K562 (cell line): ENCODE results near the gene TOMM6. TPM values are rescaled to one million over a fixed set of nuclear protein-coding genes. Genes with fewer than 3 reads are reported as not detected.

Experiments used
- BDP1 ChIP-seq: IDR thresholded peaks from 3 replicates; pipeline ENCODE4 v1.6.1; 2011; ENCODE audit not compliant: insufficient read length, insufficient read depth
- CHD2 ChIP-seq: IDR thresholded peaks from 2 replicates; pipeline ENCODE4 v1.6.1; 2011; ENCODE audit warnings: low read depth, low read length
- GATAD2A ChIP-seq: fragments of 450-650 bp; IDR thresholded peaks from 2 replicates; pipeline ENCODE4 v1.6.1; 2017
- HDAC3 ChIP-seq: fragments of 450-650 bp; IDR thresholded peaks from 2 replicates; pipeline ENCODE4 v1.6.1; 2018; ENCODE audit warnings: borderline replicate concordance, mild to moderate bottlenecking, moderate library complexity; ENCODE audit not compliant: partially characterized antibody
- JUN ChIP-seq, 2 experiments: sonication (generic) in 1 of 2; formaldehyde crosslinking in 1 of 2; IDR thresholded peaks; 2 replicates each; pipeline versions ENCODE4 v1.6.1 to v1.8.0; 2012 to 2022; ENCODE audit warnings: borderline replicate concordance in 2 of 2, mild to moderate bottlenecking in 2 of 2, improper control_type of control experiment in 1 of 2, low read depth in 1 of 2, low read length in 1 of 2, missing genetic modification reagents in 1 of 2
- MTA2 ChIP-seq: fragments of 450-650 bp; IDR thresholded peaks from 2 replicates; pipeline ENCODE4 v1.6.1; 2016; ENCODE audit warnings: low read depth
- NFATC3 ChIP-seq: fragments of 450-650 bp; IDR thresholded peaks from 2 replicates; pipeline ENCODE4 v1.6.1; 2017; ENCODE audit warnings: mild to moderate bottlenecking
- PHF21A ChIP-seq: fragments of 450-650 bp; IDR thresholded peaks from 2 replicates; pipeline ENCODE4 v1.6.1; 2017; ENCODE audit warnings: low read depth, borderline replicate concordance
- RUNX1 ChIP-seq: sonication (generic); IDR thresholded peaks from 2 replicates; pipeline ENCODE4 v1.6.1; 2016; ENCODE audit warnings: antibody characterized with exemption, low read depth
- STAG1 ChIP-seq: sonication (generic); formaldehyde crosslinking; IDR thresholded peaks from 2 replicates; pipeline ENCODE4 v1.5.0; 2020; ENCODE audit warnings: missing genetic modification reagents, borderline replicate concordance
- TAF1 ChIP-seq: IDR thresholded peaks from 2 replicates; pipeline ENCODE4 v1.6.1; 2011; ENCODE audit warnings: mild to moderate bottlenecking, low read length, moderate library complexity; ENCODE audit not compliant: insufficient read depth, control insufficient read depth, severe bottlenecking; ENCODE audit errors: extremely low read depth
- TAF15 ChIP-seq: fragments of 200-400 bp; formaldehyde crosslinking; IDR thresholded peaks from 2 replicates; pipeline ENCODE4 v1.6.1; 2017; ENCODE audit warnings: mild to moderate bottlenecking, low read depth, low read length, moderate library complexity
- TAF7 ChIP-seq: fragments of 450-650 bp; IDR thresholded peaks from 2 replicates; pipeline ENCODE4 v1.6.1; 2016; ENCODE audit warnings: missing genetic modification characterization, missing compliant biosample characterization
- U2AF1 ChIP-seq: fragments of 200-400 bp; formaldehyde crosslinking; optimal IDR thresholded peaks from 2 replicates; pipeline ENCODE3; 2017; ENCODE audit warnings: mild to moderate bottlenecking, low read depth, low read length, moderate library complexity
- ZFP1 ChIP-seq: fragments of 450-650 bp; formaldehyde crosslinking; IDR thresholded peaks from 2 replicates; pipeline ENCODE4 v1.4.0; 2020; ENCODE audit warnings: mild to moderate bottlenecking, mixed read lengths
- ZNF644 ChIP-seq: fragments of 200-800 bp; sonication (Bioruptor generic); IDR thresholded peaks from 2 replicates; pipeline ENCODE4 v1.6.1; 2016; ENCODE audit warnings: low read depth, missing genetic modification characterization, missing compliant biosample characterization
- ZNF696 ChIP-seq: fragments of 250-450 bp; sonication (Bioruptor Pico); conservative IDR thresholded peaks from 2 replicates; pipeline ENCODE4 v1.4.0; 2020; ENCODE audit warnings: mild to moderate bottlenecking, moderate library complexity
- polyA plus RNA-seq, 8 experiments: library from polyadenylated mRNA; depleted of rRNA in 4 of 8; stranded (reverse) in 5 of 8; unstranded in 3 of 8; fragments of >200 nt; fragmentation: Nextera tagmentation in 2 of 8; fragmentation: Illumina TruSeq in 1 of 8; extraction: Ambion mirVana in 2 of 8; extraction: Trizol in 1 of 8; gene quantifications; 2 replicates each; pipeline versions ENCODE4 v1.2.1 to v1.2.3, GENCODE V29; 2011 to 2014; ENCODE audit warnings: inconsistent platforms in 1 of 8, missing spikeins in 1 of 8
- total RNA-seq, 7 experiments: library from RNA; depleted of rRNA in 6 of 7; stranded (reverse); fragments of >200 nt in 6 of 7; fragmentation: Illumina TruSeq in 2 of 7; extraction: Trizol in 2 of 7; gene quantifications; 2 replicates each; pipeline versions ENCODE4 v1.2.1 to v1.2.3, GENCODE V29; 2011 to 2021; ENCODE audit warnings: low replicate concordance in 1 of 7
- TF ChIP-seq, protein P1 (sequence below): sonication (generic); formaldehyde crosslinking; IDR thresholded peaks from 2 replicates; pipeline ENCODE4 v1.8.0; 2022; ENCODE audit warnings: missing genetic modification reagents, mild to moderate bottlenecking, borderline replicate concordance
- TF ChIP-seq, protein P2 (sequence below): fragments of 250-450 bp; sonication (Bioruptor Pico); IDR thresholded peaks from 2 replicates; pipeline ENCODE4 v1.4.0; 2020; ENCODE audit warnings: mild to moderate bottlenecking, moderate library complexity, borderline replicate concordance
- TF ChIP-seq, protein P3 (sequence below): sonication (generic); formaldehyde crosslinking; IDR thresholded peaks from 2 replicates; pipeline ENCODE4 v1.8.0; 2022; ENCODE audit warnings: missing genetic modification reagents, mild to moderate bottlenecking, moderate library complexity, borderline replicate concordance
- TF ChIP-seq, protein P4 (sequence below): sonication (generic); formaldehyde crosslinking; IDR thresholded peaks from 2 replicates; pipeline ENCODE4 v1.8.1; 2023; ENCODE audit warnings: mild to moderate bottlenecking, missing genetic modification reagents

The TOMM6 gene
- total and polyA plus RNA-seq, 9 of the 15 experiments (the other 6 are each of a cell fraction or from before 2014, with no cell fraction given) = 380 to 2,097 (median 1,065) TPM

DNA sequence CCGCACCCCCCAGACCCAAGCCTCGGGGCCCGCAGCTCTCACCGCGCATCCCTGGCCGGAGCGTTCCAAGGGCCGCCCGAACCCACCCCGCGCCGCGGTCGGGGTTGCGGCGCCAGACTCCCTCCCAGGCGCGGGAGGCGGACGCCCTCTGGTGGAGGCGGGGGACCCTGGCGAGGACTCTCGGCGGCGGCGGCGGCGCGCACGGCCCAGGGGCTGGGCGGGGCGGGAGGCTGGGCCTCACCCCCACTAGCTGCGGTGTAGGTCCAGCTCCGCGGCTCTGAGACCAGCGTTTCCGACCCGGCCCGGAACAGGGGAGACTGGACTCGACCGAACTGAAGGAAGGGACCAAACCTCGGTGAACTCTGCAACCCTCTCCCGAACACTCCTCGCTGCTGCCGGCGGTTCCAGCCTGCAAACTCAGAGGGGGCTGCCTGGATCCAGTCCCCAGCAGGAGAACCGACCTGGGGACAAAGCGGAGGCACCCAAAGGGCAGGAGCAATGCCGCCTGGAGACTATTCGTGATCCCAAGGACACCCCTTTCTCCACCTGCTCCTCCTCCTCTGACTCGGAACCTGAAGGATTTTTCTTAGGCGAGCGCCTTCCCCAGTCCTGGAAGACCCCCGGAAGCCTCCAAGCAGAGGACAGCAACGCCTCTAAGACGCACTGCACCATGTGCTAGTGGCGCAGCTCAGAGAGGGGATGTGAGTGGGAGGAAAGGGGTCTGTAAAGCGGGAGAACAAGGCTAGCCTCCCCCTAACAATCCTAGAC lies 859 bp upstream of the TOMM6 start (continued):
- peak; percentile 63; the same call in 1 of the 2 replicates for TF ChIP-seq STAG1 (CRISPR knock-in tag)
- no peak for TF ChIP-seq U2AF1
- TF ChIP-seq, protein P1, sequence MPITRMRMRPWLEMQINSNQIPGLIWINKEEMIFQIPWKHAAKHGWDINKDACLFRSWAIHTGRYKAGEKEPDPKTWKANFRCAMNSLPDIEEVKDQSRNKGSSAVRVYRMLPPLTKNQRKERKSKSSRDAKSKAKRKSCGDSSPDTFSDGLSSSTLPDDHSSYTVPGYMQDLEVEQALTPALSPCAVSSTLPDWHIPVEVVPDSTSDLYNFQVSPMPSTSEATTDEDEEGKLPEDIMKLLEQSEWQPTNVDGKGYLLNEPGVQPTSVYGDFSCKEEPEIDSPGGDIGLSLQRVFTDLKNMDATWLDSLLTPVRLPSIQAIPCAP (CRISPR knock-in tag) = no peak
- no peak for TF ChIP-seq BDP1
- TF ChIP-seq, protein P2, sequence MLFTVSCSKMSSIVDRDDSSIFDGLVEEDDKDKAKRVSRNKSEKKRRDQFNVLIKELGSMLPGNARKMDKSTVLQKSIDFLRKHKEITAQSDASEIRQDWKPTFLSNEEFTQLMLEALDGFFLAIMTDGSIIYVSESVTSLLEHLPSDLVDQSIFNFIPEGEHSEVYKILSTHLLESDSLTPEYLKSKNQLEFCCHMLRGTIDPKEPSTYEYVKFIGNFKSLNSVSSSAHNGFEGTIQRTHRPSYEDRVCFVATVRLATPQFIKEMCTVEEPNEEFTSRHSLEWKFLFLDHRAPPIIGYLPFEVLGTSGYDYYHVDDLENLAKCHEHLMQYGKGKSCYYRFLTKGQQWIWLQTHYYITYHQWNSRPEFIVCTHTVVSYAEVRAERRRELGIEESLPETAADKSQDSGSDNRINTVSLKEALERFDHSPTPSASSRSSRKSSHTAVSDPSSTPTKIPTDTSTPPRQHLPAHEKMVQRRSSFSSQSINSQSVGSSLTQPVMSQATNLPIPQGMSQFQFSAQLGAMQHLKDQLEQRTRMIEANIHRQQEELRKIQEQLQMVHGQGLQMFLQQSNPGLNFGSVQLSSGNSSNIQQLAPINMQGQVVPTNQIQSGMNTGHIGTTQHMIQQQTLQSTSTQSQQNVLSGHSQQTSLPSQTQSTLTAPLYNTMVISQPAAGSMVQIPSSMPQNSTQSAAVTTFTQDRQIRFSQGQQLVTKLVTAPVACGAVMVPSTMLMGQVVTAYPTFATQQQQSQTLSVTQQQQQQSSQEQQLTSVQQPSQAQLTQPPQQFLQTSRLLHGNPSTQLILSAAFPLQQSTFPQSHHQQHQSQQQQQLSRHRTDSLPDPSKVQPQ = no peak
- TF ChIP-seq NFATC3 = no peak
- TF ChIP-seq MTA2 = no peak
- no peak for TF ChIP-seq CHD2
- no peak for TF ChIP-seq ZNF644 (tag)
- TF ChIP-seq JUN (IDR thresholded peaks at IDR 0.05; ENCODE audit: borderline replicate concordance, low read depth, low read length) = no peak
- TF ChIP-seq JUN (CRISPR knock-in tag; IDR thresholded peaks at IDR 0.05; ENCODE audit: borderline replicate concordance) = 0 out of 2 replicates have a peak, but pooled peaks have one; percentile 4
- peak; percentile 35 for TF ChIP-seq TAF1
- TF ChIP-seq TAF7 = no peak; the same call in 1 of the 2 replicates
- no peak for TF ChIP-seq ZFP1 (CRISPR knock-in tag)
- TF ChIP-seq, protein P3, sequence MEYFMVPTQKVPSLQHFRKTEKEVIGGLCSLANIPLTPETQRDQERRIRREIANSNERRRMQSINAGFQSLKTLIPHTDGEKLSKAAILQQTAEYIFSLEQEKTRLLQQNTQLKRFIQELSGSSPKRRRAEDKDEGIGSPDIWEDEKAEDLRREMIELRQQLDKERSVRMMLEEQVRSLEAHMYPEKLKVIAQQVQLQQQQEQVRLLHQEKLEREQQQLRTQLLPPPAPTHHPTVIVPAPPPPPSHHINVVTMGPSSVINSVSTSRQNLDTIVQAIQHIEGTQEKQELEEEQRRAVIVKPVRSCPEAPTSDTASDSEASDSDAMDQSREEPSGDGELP (CRISPR knock-in tag) = peak; percentile 18; the same call in 1 of the 2 replicates
- TF ChIP-seq TAF15 = no peak
- no peak; the same call in 1 of the 2 replicates for TF ChIP-seq RUNX1
- no peak; the same call in 1 of the 2 replicates for TF ChIP-seq ZNF696
- TF ChIP-seq HDAC3 = no peak
- TF ChIP-seq PHF21A = no peak
- TF ChIP-seq, protein P4, sequence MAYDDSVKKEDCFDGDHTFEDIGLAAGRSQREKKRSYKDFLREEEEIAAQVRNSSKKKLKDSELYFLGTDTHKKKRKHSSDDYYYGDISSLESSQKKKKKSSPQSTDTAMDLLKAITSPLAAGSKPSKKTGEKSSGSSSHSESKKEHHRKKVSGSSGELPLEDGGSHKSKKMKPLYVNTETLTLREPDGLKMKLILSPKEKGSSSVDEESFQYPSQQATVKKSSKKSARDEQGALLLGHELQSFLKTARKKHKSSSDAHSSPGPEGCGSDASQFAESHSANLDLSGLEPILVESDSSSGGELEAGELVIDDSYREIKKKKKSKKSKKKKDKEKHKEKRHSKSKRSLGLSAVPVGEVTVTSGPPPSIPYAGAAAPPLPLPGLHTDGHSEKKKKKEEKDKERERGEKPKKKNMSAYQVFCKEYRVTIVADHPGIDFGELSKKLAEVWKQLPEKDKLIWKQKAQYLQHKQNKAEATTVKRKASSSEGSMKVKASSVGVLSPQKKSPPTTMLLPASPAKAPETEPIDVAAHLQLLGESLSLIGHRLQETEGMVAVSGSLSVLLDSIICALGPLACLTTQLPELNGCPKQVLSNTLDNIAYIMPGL (CRISPR knock-in tag) = 0 out of 2 replicates have a peak, but pooled peaks have one; percentile 67
- no peak for TF ChIP-seq GATAD2A
